Measurements from ENCODE around the gene PRPF18.

GRCh38 chr10:13555884-13556510 lies 30.8 kb upstream of the PRPF18 start:
- TF ChIP-seq EZH2 (IDR thresholded peaks at IDR 0.05; ENCODE audit: low read length, missing control alignments) = no peak
- no peak for TF ChIP-seq CTCF (conservative IDR thresholded peaks at IDR 0.05 in 1 of 2, IDR thresholded peaks at IDR 0.05 in 1 of 2; ENCODE audit: low read depth in 1 of 2, low read length in 2 of 2)

Measured in fibroblast of lung (primary cell).